HEK293 (cell line): ENCODE measurements around the gene AFAP1L2.

Experiments used
- CTCF ChIA-PET: fragments of 350-600 bp; formaldehyde crosslinking; extraction: SDS; loops from one replicate; lab custom pipeline; 2021; ENCODE audit warnings: antibody characterized with exemption; lab: Yijun Ruan, JAX
- POLR2A ChIA-PET: fragments of 300-600 bp; formaldehyde crosslinking; extraction: SDS; loops from one replicate; lab custom pipeline; 2020; ENCODE audit warnings: antibody characterized with exemption, inconsistent platforms; lab: Yijun Ruan, JAX
- H3K27ac ChIP-seq: fragments of 200-500 bp; sonication (Bioruptor generic); 2 replicates; pipeline ENCODE4 v1.5.1; 2014; ENCODE audit warnings: low read depth, low read length, control low read depth, inconsistent platforms; ENCODE audit errors: extremely low read depth
- H3K36me3 ChIP-seq, 2 experiments: fragments of 200-500 bp in 1 of 2; sonication (Bioruptor generic) in 1 of 2; 1 replicate in 1 of 2; 2 replicates in 1 of 2; pipeline ENCODE4 v1.5.1; 2014 to 2017; ENCODE audit warnings: inconsistent platforms in 2 of 2, low read length in 2 of 2; ENCODE audit not compliant: control insufficient read depth in 2 of 2, insufficient read depth in 1 of 2
- H3K4me1 ChIP-seq: fragments of 200-500 bp; sonication (Bioruptor generic); 2 replicates; pipeline ENCODE4 v1.5.1; 2014; ENCODE audit warnings: mild to moderate bottlenecking, low read length, inconsistent platforms; ENCODE audit not compliant: control insufficient read depth, insufficient read depth
- H3K4me3 ChIP-seq: 2 replicates; pipeline ENCODE4 v1.5.1; 2011; ENCODE audit warnings: low read depth, mild to moderate bottlenecking, control low read depth, low read length, moderate library complexity
- H3K9me3 ChIP-seq: fragments of 200-500 bp; sonication (Bioruptor generic); 2 replicates; pipeline ENCODE4 v1.5.1; 2014; ENCODE audit warnings: low read depth, low read length, inconsistent platforms; ENCODE audit not compliant: control insufficient read depth, insufficient read depth
- SP2 ChIP-seq: fragments of 450-650 bp; formaldehyde crosslinking; IDR thresholded peaks from 2 replicates; pipeline ENCODE4 v1.5.1; 2016; ENCODE audit warnings: missing biosample characterization, missing genetic modification characterization
- ZEB2 ChIP-seq: fragments of 450-650 bp; formaldehyde crosslinking; IDR thresholded peaks from 2 replicates; pipeline ENCODE4 v1.5.1; 2016; ENCODE audit warnings: missing biosample characterization, missing genetic modification characterization
- ZNF157 ChIP-seq: fragments of 450-650 bp; formaldehyde crosslinking; IDR thresholded peaks from 2 replicates; pipeline ENCODE4 v1.5.1; 2016; ENCODE audit warnings: missing biosample characterization, missing genetic modification characterization
- ZNF174 ChIP-seq: fragments of 450-650 bp; formaldehyde crosslinking; IDR thresholded peaks from 2 replicates; pipeline ENCODE4 v1.5.0; 2017; ENCODE audit warnings: missing biosample characterization, mild to moderate bottlenecking, missing genetic modification characterization
- ZNF366 ChIP-seq: fragments of 450-650 bp; formaldehyde crosslinking; conservative IDR thresholded peaks from 2 replicates; pipeline ENCODE4 v1.5.1; 2016; ENCODE audit warnings: missing biosample characterization, missing genetic modification characterization
- TF ChIP-seq, protein P1 (sequence below): fragments of 450-650 bp; formaldehyde crosslinking; IDR thresholded peaks from 2 replicates; pipeline ENCODE4 v1.5.1; 2017; ENCODE audit warnings: missing biosample characterization, mild to moderate bottlenecking, missing genetic modification characterization, moderate library complexity
- TF ChIP-seq, protein P2 (sequence below): fragments of 450-650 bp; formaldehyde crosslinking; IDR thresholded peaks from 2 replicates; pipeline ENCODE4 v1.5.1; 2017; ENCODE audit warnings: missing biosample characterization, missing genetic modification characterization
- TF ChIP-seq, protein P3 (sequence below): fragments of 450-650 bp; formaldehyde crosslinking; IDR thresholded peaks from 2 replicates; pipeline ENCODE4 v1.5.1; 2016; ENCODE audit warnings: missing biosample characterization, missing genetic modification characterization
- TF ChIP-seq, protein P4 (sequence below): fragments of 450-650 bp; formaldehyde crosslinking; IDR thresholded peaks from 2 replicates; pipeline ENCODE4 v1.5.1; 2016; ENCODE audit warnings: missing biosample characterization, missing genetic modification characterization
- TF ChIP-seq, protein P5 (sequence below): fragments of 450-650 bp; formaldehyde crosslinking; IDR thresholded peaks from 2 replicates; pipeline ENCODE4 v1.5.1; 2016; ENCODE audit warnings: missing biosample characterization, missing genetic modification characterization

The AFAP1L2 gene

DNA sequence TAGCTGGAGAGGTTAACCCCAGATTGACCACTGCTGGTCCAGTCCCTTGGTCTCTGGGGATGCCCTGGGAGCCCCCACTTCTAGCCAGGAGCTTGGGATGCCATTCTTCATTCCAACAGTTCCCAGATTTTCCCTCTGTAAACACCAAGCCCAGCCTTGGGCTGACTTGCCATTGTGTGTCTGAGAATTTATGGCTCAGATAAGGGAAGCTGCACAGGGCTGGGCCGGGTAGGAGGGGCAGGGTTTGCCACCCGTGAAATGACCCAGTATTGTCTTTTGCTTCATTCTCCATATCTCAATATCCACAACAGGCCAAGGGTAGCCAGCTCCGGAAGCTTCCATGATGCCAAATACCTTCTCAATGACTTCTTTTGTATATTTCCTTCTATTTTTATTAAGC, 32.1 kb downstream of the AFAP1L2 start:
- no peaks in the 10 kb centered on the region for H3K36me3 ChIP-seq
- H3K4me1 ChIP-seq = 0 out of 2 replicates have a peak, but pooled peaks cover 6% of the 10 kb centered on the region
- TF ChIP-seq SP2 (tag by site-specific recombination) = no peak
- TF ChIP-seq, protein P1, sequence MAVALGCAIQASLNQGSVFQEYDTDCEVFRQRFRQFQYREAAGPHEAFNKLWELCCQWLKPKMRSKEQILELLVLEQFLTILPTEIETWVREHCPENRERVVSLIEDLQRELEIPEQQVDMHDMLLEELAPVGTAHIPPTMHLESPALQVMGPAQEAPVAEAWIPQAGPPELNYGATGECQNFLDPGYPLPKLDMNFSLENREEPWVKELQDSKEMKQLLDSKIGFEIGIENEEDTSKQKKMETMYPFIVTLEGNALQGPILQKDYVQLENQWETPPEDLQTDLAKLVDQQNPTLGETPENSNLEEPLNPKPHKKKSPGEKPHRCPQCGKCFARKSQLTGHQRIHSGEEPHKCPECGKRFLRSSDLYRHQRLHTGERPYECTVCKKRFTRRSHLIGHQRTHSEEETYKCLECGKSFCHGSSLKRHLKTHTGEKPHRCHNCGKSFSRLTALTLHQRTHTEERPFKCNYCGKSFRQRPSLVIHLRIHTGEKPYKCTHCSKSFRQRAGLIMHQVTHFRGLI (tag by site-specific recombination) = peak; percentile 42; the same call in 1 of the 2 replicates
- TF ChIP-seq, all 188 proteins: peak for 1
- CTCF ChIA-PET = interaction anchor here (0.7 to 1.8 kb wide), 2 partner anchors 15 to 99 kb away, joined by 3 to 7 read pairs; no protein-coding TSS in a partner anchor
- no peak overlapping the region for H3K4me3 ChIP-seq
- POLR2A ChIA-PET = interaction anchor here (0.9 kb wide), 1 partner anchor 68 kb away, joined by 3 read pairs; no protein-coding TSS in a partner anchor
- no peak overlapping the region for H3K27ac ChIP-seq
- no peaks in the 10 kb centered on the region for H3K9me3 ChIP-seq

DNA sequence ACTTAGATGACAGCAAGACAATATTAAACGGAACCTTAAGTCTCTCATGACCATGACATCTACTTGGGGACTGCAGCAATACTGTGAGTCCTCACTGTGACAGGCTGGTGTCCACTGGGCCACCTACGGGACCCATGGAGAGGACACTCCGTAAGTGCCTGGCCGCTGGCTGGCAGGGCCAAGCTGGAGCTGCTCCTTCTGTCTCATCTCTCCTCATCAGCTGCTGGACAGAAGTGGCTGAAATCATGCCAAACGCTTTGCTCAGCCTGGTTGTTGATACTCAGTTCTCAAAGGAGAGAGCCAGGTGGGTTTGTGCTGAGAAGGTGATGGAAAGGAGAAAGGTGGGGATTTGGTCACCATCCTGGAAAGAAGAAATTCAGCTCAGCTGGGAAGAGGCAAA, 33.3 kb downstream of the AFAP1L2 start:
- POLR2A ChIA-PET = no interaction called here
- no peaks in the 10 kb centered on the region for H3K36me3 ChIP-seq
- H3K27ac ChIP-seq = no peak overlapping the region
- TF ChIP-seq, protein P2, sequence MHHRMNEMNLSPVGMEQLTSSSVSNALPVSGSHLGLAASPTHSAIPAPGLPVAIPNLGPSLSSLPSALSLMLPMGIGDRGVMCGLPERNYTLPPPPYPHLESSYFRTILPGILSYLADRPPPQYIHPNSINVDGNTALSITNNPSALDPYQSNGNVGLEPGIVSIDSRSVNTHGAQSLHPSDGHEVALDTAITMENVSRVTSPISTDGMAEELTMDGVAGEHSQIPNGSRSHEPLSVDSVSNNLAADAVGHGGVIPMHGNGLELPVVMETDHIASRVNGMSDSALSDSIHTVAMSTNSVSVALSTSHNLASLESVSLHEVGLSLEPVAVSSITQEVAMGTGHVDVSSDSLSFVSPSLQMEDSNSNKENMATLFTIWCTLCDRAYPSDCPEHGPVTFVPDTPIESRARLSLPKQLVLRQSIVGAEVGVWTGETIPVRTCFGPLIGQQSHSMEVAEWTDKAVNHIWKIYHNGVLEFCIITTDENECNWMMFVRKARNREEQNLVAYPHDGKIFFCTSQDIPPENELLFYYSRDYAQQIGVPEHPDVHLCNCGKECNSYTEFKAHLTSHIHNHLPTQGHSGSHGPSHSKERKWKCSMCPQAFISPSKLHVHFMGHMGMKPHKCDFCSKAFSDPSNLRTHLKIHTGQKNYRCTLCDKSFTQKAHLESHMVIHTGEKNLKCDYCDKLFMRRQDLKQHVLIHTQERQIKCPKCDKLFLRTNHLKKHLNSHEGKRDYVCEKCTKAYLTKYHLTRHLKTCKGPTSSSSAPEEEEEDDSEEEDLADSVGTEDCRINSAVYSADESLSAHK (tag by site-specific recombination) = no peak
- TF ChIP-seq, protein P3, sequence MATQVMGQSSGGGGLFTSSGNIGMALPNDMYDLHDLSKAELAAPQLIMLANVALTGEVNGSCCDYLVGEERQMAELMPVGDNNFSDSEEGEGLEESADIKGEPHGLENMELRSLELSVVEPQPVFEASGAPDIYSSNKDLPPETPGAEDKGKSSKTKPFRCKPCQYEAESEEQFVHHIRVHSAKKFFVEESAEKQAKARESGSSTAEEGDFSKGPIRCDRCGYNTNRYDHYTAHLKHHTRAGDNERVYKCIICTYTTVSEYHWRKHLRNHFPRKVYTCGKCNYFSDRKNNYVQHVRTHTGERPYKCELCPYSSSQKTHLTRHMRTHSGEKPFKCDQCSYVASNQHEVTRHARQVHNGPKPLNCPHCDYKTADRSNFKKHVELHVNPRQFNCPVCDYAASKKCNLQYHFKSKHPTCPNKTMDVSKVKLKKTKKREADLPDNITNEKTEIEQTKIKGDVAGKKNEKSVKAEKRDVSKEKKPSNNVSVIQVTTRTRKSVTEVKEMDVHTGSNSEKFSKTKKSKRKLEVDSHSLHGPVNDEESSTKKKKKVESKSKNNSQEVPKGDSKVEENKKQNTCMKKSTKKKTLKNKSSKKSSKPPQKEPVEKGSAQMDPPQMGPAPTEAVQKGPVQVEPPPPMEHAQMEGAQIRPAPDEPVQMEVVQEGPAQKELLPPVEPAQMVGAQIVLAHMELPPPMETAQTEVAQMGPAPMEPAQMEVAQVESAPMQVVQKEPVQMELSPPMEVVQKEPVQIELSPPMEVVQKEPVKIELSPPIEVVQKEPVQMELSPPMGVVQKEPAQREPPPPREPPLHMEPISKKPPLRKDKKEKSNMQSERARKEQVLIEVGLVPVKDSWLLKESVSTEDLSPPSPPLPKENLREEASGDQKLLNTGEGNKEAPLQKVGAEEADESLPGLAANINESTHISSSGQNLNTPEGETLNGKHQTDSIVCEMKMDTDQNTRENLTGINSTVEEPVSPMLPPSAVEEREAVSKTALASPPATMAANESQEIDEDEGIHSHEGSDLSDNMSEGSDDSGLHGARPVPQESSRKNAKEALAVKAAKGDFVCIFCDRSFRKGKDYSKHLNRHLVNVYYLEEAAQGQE (tag by site-specific recombination) = peak; percentile 40; the same call in 1 of the 2 replicates
- TF ChIP-seq ZNF174 (tag by site-specific recombination) = no peak
- TF ChIP-seq ZNF157 (tag by site-specific recombination) = no peak
- TF ChIP-seq ZEB2 (tag by site-specific recombination) = no peak
- TF ChIP-seq, protein P4, sequence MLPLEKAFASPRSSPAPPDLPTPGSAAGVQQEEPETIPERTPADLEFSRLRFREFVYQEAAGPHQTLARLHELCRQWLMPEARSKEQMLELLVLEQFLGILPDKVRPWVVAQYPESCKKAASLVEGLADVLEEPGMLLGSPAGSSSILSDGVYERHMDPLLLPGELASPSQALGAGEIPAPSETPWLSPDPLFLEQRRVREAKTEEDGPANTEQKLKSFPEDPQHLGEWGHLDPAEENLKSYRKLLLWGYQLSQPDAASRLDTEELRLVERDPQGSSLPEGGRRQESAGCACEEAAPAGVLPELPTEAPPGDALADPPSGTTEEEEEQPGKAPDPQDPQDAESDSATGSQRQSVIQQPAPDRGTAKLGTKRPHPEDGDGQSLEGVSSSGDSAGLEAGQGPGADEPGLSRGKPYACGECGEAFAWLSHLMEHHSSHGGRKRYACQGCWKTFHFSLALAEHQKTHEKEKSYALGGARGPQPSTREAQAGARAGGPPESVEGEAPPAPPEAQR (tag by site-specific recombination) = no peak
- no peaks in the 10 kb centered on the region for H3K9me3 ChIP-seq
- CTCF ChIA-PET = interaction anchor here (1.8 to 2.8 kb wide), 2 partner anchors 16 to 67 kb away, joined by 7 to 13 read pairs; no protein-coding TSS in a partner anchor
- H3K4me1 ChIP-seq = peaks cover 10% of the 10 kb centered on the region; the same call in 1 of the 2 replicates
- H3K4me3 ChIP-seq = no peak overlapping the region

DNA sequence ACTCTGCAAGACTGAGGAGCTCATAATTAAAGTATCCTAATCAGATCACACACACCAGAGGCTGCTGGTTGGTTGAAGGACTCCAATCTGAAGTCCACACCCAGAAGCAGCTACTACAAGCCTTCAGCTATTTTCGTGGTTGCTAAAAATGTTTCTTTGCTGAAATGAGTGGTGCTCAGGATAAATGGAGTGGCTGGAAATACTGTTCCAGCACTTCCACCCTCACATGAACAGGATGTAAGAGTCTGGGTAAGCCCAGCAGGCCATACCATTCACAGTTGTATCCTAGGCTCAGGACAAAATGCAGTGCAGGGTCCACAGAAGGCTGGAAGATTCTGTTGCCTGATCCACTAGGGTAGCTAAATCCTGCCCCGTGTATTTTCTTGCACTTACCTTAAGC, 34.1 kb downstream of the AFAP1L2 start:
- Histone ChIP-seq H3K36me3 (no peaks in the 10 kb centered on the region), H3K9me3 (no peaks in the 10 kb centered on the region), H3K27ac (no peak overlapping the region), H3K4me3 (no peak overlapping the region), H3K4me1 (peaks cover 10% of the 10 kb centered on the region; the same call in 1 of the 2 replicates)
- ChIA-PET CTCF (interaction anchor here (2.8 kb wide), 1 partner anchor 66 kb away, joined by 13 read pairs; no protein-coding TSS in a partner anchor), POLR2A (no interaction called here)
- TF ChIP-seq ZNF366 = no peak
- TF ChIP-seq, protein P5, sequence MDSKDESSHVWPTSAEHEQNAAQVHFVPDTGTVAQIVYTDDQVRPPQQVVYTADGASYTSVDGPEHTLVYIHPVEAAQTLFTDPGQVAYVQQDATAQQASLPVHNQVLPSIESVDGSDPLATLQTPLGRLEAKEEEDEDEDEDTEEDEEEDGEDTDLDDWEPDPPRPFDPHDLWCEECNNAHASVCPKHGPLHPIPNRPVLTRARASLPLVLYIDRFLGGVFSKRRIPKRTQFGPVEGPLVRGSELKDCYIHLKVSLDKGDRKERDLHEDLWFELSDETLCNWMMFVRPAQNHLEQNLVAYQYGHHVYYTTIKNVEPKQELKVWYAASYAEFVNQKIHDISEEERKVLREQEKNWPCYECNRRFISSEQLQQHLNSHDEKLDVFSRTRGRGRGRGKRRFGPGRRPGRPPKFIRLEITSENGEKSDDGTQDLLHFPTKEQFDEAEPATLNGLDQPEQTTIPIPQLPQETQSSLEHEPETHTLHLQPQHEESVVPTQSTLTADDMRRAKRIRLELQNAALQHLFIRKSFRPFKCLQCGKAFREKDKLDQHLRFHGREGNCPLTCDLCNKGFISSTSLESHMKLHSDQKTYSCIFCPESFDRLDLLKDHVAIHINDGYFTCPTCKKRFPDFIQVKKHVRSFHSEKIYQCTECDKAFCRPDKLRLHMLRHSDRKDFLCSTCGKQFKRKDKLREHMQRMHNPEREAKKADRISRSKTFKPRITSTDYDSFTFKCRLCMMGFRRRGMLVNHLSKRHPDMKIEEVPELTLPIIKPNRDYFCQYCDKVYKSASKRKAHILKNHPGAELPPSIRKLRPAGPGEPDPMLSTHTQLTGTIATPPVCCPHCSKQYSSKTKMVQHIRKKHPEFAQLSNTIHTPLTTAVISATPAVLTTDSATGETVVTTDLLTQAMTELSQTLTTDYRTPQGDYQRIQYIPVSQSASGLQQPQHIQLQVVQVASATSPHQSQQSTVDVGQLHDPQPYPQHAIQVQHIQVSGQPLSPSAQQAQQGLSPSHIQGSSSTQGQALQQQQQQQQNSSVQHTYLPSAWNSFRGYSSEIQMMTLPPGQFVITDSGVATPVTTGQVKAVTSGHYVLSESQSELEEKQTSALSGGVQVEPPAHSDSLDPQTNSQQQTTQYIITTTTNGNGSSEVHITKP (tag by site-specific recombination) = peak; percentile 38; the same call in 1 of the 2 replicates
